ENCODE results near the gene CDX1.

CDX1 gene

DNA sequence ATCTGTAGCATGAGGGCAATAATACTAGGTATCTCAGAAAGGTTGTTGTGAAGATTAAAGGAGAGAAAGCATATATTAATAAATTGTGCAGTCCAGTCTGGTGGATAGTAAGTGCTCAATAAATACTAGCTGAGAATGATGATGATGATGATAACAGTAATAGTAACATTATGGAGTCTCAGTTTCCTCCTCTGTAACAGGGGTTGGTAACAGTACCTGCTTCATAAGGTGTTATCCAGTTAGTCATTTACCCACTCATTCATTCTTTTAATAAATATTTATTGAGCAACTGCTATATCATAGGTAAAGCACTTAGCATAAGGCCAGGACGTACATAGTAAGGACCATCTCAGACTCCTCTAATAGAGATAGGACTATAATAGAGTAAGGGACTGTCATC, 30.9 kb downstream of the CDX1 start:
- no peak overlapping the region for H3K4me3 ChIP-seq (ENCODE audit: low read depth, low read length, poor library complexity, severe bottlenecking)
- no peak overlapping the region for H2AFZ ChIP-seq (ENCODE audit: low read length)
- H3K9me2 ChIP-seq (ENCODE audit: low read depth, low read length): no peaks in the 10 kb centered on the region
- no peak overlapping the region for H3K27ac ChIP-seq (ENCODE audit: low read depth, low read length, poor library complexity, severe bottlenecking)
- no peaks in the 10 kb centered on the region for H3K9me3 ChIP-seq (ENCODE audit: low read length)
- H3K4me1 ChIP-seq (ENCODE audit: insufficient read depth, low read length, severe bottlenecking): no peaks in the 10 kb centered on the region
- H3K79me2 ChIP-seq (ENCODE audit: insufficient read depth, low read length): no peaks in the 10 kb centered on the region
- no peaks in the 10 kb centered on the region for H3K36me3 ChIP-seq (ENCODE audit: insufficient read depth, low read length)
- no peaks in the 10 kb centered on the region for H3F3A ChIP-seq (ENCODE audit: insufficient read depth, low read length)
- no peak for TF ChIP-seq EZH2 (IDR thresholded peaks at IDR 0.05; ENCODE audit: borderline replicate concordance, low read length)
- TF ChIP-seq, protein P1, sequence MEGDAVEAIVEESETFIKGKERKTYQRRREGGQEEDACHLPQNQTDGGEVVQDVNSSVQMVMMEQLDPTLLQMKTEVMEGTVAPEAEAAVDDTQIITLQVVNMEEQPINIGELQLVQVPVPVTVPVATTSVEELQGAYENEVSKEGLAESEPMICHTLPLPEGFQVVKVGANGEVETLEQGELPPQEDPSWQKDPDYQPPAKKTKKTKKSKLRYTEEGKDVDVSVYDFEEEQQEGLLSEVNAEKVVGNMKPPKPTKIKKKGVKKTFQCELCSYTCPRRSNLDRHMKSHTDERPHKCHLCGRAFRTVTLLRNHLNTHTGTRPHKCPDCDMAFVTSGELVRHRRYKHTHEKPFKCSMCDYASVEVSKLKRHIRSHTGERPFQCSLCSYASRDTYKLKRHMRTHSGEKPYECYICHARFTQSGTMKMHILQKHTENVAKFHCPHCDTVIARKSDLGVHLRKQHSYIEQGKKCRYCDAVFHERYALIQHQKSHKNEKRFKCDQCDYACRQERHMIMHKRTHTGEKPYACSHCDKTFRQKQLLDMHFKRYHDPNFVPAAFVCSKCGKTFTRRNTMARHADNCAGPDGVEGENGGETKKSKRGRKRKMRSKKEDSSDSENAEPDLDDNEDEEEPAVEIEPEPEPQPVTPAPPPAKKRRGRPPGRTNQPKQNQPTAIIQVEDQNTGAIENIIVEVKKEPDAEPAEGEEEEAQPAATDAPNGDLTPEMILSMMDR (IDR thresholded peaks at IDR 0.05; ENCODE audit: low read length): no peak
- H4K20me1 ChIP-seq (ENCODE audit: insufficient read depth, low read length): no peaks in the 10 kb centered on the region
- peaks cover 3% of the 10 kb centered on the region; the same call in 1 of the 2 replicates for H3K27me3 ChIP-seq (ENCODE audit: insufficient read depth, low read length)
- no peak overlapping the region for H3K4me2 ChIP-seq (ENCODE audit: low read length)
- H3K9ac ChIP-seq (ENCODE audit: low read length): no peak overlapping the region

GRCh38 chr5:150202501-150202900, 35.9 kb downstream of the CDX1 start:
- Histone ChIP-seq H3K4me2 (ENCODE audit: low read length) (no peak overlapping the region), H3F3A (ENCODE audit: insufficient read depth, low read length) (no peaks in the 10 kb centered on the region), H3K4me3 (ENCODE audit: low read depth, low read length, poor library complexity, severe bottlenecking) (no peak overlapping the region), H3K79me2 (ENCODE audit: insufficient read depth, low read length) (no peaks in the 10 kb centered on the region), H3K9ac (ENCODE audit: low read length) (no peak overlapping the region), H2AFZ (ENCODE audit: low read length) (no peak overlapping the region), H3K27me3 (ENCODE audit: insufficient read depth, low read length) (no peaks in the 10 kb centered on the region), H3K36me3 (ENCODE audit: insufficient read depth, low read length) (no peaks in the 10 kb centered on the region), H4K20me1 (ENCODE audit: insufficient read depth, low read length) (no peaks in the 10 kb centered on the region), H3K9me2 (ENCODE audit: low read depth, low read length) (no peaks in the 10 kb centered on the region), H3K27ac (ENCODE audit: low read depth, low read length, poor library complexity, severe bottlenecking) (no peak overlapping the region), H3K4me1 (ENCODE audit: insufficient read depth, low read length, severe bottlenecking) (no peaks in the 10 kb centered on the region), H3K9me3 (ENCODE audit: low read length) (no peaks in the 10 kb centered on the region)
- TF ChIP-seq, protein P1 (IDR thresholded peaks at IDR 0.05; ENCODE audit: low read length): no peak
- TF ChIP-seq EZH2 (IDR thresholded peaks at IDR 0.05; ENCODE audit: borderline replicate concordance, low read length): no peak

GRCh38 chr5:150203832-150204589, 37.4 kb downstream of the CDX1 start:
- no peak overlapping the region for H3K4me2 ChIP-seq (ENCODE audit: low read length)
- no peak overlapping the region for H2AFZ ChIP-seq (ENCODE audit: low read length)

More at GRCh38 chr5:150203832-150204589, 37.4 kb downstream of the CDX1 start:
- no peak overlapping the region for H3K27ac ChIP-seq (ENCODE audit: low read depth, low read length, poor library complexity, severe bottlenecking)
- H3K4me1 ChIP-seq (ENCODE audit: insufficient read depth, low read length, severe bottlenecking): no peaks in the 10 kb centered on the region
- TF ChIP-seq, protein P1 (IDR thresholded peaks at IDR 0.05; ENCODE audit: low read length): no peak
- TF ChIP-seq EZH2 (IDR thresholded peaks at IDR 0.05; ENCODE audit: borderline replicate concordance, low read length): no peak
- H3K4me3 ChIP-seq (ENCODE audit: low read depth, low read length, poor library complexity, severe bottlenecking): no peak overlapping the region
- no peaks in the 10 kb centered on the region for H4K20me1 ChIP-seq (ENCODE audit: insufficient read depth, low read length)
- H3K9me2 ChIP-seq (ENCODE audit: low read depth, low read length): no peaks in the 10 kb centered on the region
- H3F3A ChIP-seq (ENCODE audit: insufficient read depth, low read length): no peaks in the 10 kb centered on the region
- H3K79me2 ChIP-seq (ENCODE audit: insufficient read depth, low read length): no peaks in the 10 kb centered on the region
- no peaks in the 10 kb centered on the region for H3K36me3 ChIP-seq (ENCODE audit: insufficient read depth, low read length)
- H3K9me3 ChIP-seq (ENCODE audit: low read length): no peaks in the 10 kb centered on the region
- no peaks in the 10 kb centered on the region for H3K27me3 ChIP-seq (ENCODE audit: insufficient read depth, low read length)
- H3K9ac ChIP-seq (ENCODE audit: low read length): no peak overlapping the region

Data from OCI-LY1 (cell line).